Transverse colon (tissue), 4 donors: ENCODE measurements around the gene RAD9B. TPM values are rescaled to one million over a fixed set of nuclear protein-coding genes. Genes with fewer than 3 reads are reported as not detected.
A peak's percentile ranks its signal among the peaks of the same experiment; 100 is the strongest.

Experiments
- DNase-seq: peaks from one replicate; pipeline ENCODE4 v3.0.0-alpha.2; 2019
- H3K27ac ChIP-seq, 4 donors: fragments of 200-600 bp; sonication (generic); 2 replicates each; pipeline ENCODE4 v1.5.1; 2016 to 2018; ENCODE audit warnings: inconsistent platforms in 4 of 4
- H3K27me3 ChIP-seq: fragments of 200-600 bp; sonication (generic); 2 replicates; pipeline ENCODE4 v1.5.1; 2017; ENCODE audit warnings: inconsistent platforms
- H3K36me3 ChIP-seq, 4 donors: fragments of 200-600 bp; sonication (generic); 2 replicates each; pipeline ENCODE4 v1.5.1; 2017 to 2019; ENCODE audit warnings: inconsistent platforms in 4 of 4
- H3K4me1 ChIP-seq, 4 donors: fragments of 200-600 bp; sonication (generic); 2 replicates each; pipeline ENCODE4 v1.5.1; 2017 to 2020; ENCODE audit warnings: inconsistent platforms in 4 of 4
- H3K4me3 ChIP-seq, 4 donors: fragments of 200-600 bp; sonication (generic); 1 replicate in 1 of 4; 2 replicates in 3 of 4; pipeline versions ENCODE4 v1.5.1 to v1.6.1; 2017 to 2019; ENCODE audit warnings: inconsistent platforms in 4 of 4
- H3K9me3 ChIP-seq, 2 donors: fragments of 200-600 bp; sonication (generic); 2 replicates each; pipeline ENCODE4 v1.5.1; 2017 to 2019; ENCODE audit warnings: inconsistent platforms in 2 of 2
- CTCF ChIP-seq, 5 experiments: fragments of 200-600 bp in 3 of 5; fragments of 450-650 bp in 2 of 5; sonication (generic) in 3 of 5; IDR thresholded peaks; 1 replicate in 2 of 5; 2 replicates in 3 of 5; pipeline ENCODE4 v1.5.1; 2016 to 2017; ENCODE audit warnings: antibody characterized with exemption in 5 of 5, inconsistent platforms in 3 of 5, mild to moderate bottlenecking in 2 of 5, moderate library complexity in 1 of 5
- EP300 ChIP-seq: sonication (generic); formaldehyde crosslinking; IDR thresholded peaks from one replicate; pipeline ENCODE4 v1.6.1; 2017; ENCODE audit warnings: antibody characterized with exemption, low read depth
- POLR2A ChIP-seq: fragments of 450-650 bp; IDR thresholded peaks from one replicate; pipeline ENCODE4 v1.6.1; 2016; ENCODE audit warnings: antibody characterized with exemption, mild to moderate bottlenecking, moderate library complexity
- POLR2AphosphoS5 ChIP-seq, 3 donors: sonication (generic); formaldehyde crosslinking; IDR thresholded peaks; one replicate each; pipeline ENCODE4 v1.6.1; 2016; ENCODE audit warnings: antibody characterized with exemption in 3 of 3
- WGBS, 2 donors: methylation state at CpG; one replicate each; pipeline ENCODE4 v1.1.5; 2018; ENCODE audit warnings: low coverage in 1 of 2; 5-methylcytosine and 5-hydroxymethylcytosine counted together
- in situ Hi-C, 4 donors: fragments of 200-750 bp; cut with MboI; loops; one replicate each; pipeline versions ENCODE4 v1.15.0 to v1.15.1; 2017; ENCODE audit warnings: low sequenced_read_pairs in 3 of 4, low pct_ligation_motif_present in 1 of 4, low pct_unique_long_range_greater_than_20kb in 1 of 4
- intact Hi-C: fragments of 100-400 bp; cut with DNase I; formaldehyde crosslinking; loops from one replicate; pipeline ENCODE4 v1.15.1; 2023; ENCODE audit warnings: low total_unique reads
- total RNA-seq, 4 donors: library from RNA; depleted of rRNA; stranded (reverse); fragments of >200 nt; gene quantifications; one replicate each; pipeline ENCODE4 v1.1.0, GENCODE V29; 2016

The RAD9B gene
- total RNA-seq, 4 donors from 2014 or later = 0.27 to 0.32 TPM; not detected in 2

- H3K4me1 ChIP-seq = peaks cover 39 to 81% (median 64%) of the 10 kb centered on the region in 4 donors
- 59 to 65% methylated on average over 4 to 6 of the region's 6 CpGs for WGBS, 2 donors
- no peaks in the 10 kb centered on the region for H3K27me3 ChIP-seq
- DNase-seq = no peak
- in situ Hi-C loops = no loop called here
- TF ChIP-seq CTCF (IDR thresholded peaks at IDR 0.05) (no peak), POLR2A (no peak), POLR2AphosphoS5 (IDR thresholded peaks at IDR 0.05) (no peak), EP300 (no peak)
- peak overlapping the region; percentile 1 to 41 (median 20) for H3K27ac ChIP-seq
- intact Hi-C loops = no loop called here
- H3K4me3 ChIP-seq = no peak overlapping the region
- H3K9me3 ChIP-seq = no peaks in the 10 kb centered on the region
- peaks cover 0 to 19% (median 0%) of the 10 kb centered on the region in 4 donors for H3K36me3 ChIP-seq
Observed at GRCh38 chr12:110534811-110535210, 32.7 kb downstream of the RAD9B start.

- H3K27ac ChIP-seq = peak overlapping the region; percentile 66 to 77 (median 72)
- H3K36me3 ChIP-seq = peaks cover 0 to 20% (median 0%) of the 10 kb centered on the region in 4 donors
- peaks cover 38 to 75% (median 58%) of the 10 kb centered on the region in 4 donors for H3K4me1 ChIP-seq
- TF ChIP-seq POLR2A (no peak), EP300 (no peak), CTCF (IDR thresholded peaks at IDR 0.05) (no peak), POLR2AphosphoS5 (IDR thresholded peaks at IDR 0.05) (no peak)
- in situ Hi-C loops = no loop called here
- intact Hi-C loops = no loop called here
- 44 to 65% methylated on average over 2 to 4 of the region's 4 CpGs for WGBS, 2 donors
- no peak for DNase-seq
- no peak overlapping the region for H3K4me3 ChIP-seq
- H3K9me3 ChIP-seq = no peaks in the 10 kb centered on the region
- no peaks in the 10 kb centered on the region for H3K27me3 ChIP-seq
Observed at GRCh38 chr12:110536834-110537604, 34.9 kb downstream of the RAD9B start.

GRCh38 chr12:110537605-110538409 is 35.7 kb downstream of the RAD9B start:
- peak; percentile 44 for DNase-seq
- H3K4me1 ChIP-seq = peaks cover 37 to 75% (median 53%) of the 10 kb centered on the region in 4 donors
- peak overlapping the region; percentile 66 to 77 (median 72) for H3K27ac ChIP-seq
- H3K4me3 ChIP-seq = no peak overlapping the region
- H3K9me3 ChIP-seq = no peaks in the 10 kb centered on the region
- WGBS, 2 donors = 58% methylated on average over 9 of the region's 9 CpGs; no CpG with 5 or more reads in 1 of the 2 donors
- peaks cover 0 to 20% (median 0%) of the 10 kb centered on the region in 4 donors for H3K36me3 ChIP-seq
- no peaks in the 10 kb centered on the region for H3K27me3 ChIP-seq
- intact Hi-C loops (no loop called here), in situ Hi-C loops (no loop called here)
- no peak for TF ChIP-seq EP300
- no peak for TF ChIP-seq CTCF (IDR thresholded peaks at IDR 0.05)
- no peak for TF ChIP-seq POLR2AphosphoS5 (IDR thresholded peaks at IDR 0.05)
- TF ChIP-seq POLR2A = no peak
